K562 (cell line): ENCODE data around the gene CIAO2B. TPM values are rescaled to one million over a fixed set of nuclear protein-coding genes. Genes with fewer than 3 reads are reported as not detected.

Experiments used
- ATAC-seq: fragments of 200-7000 bp; cut with Tn5 transposase; 3 replicates; pipeline ENCODE4 v1.9.1; 2020; ENCODE audit warnings: moderate library complexity
- BruUV-seq: library from RNA; stranded (reverse); fragments of 400-500 nt; replicated peaks from 2 replicates; lab custom pipeline; 2021; lab: Mats Ljungman, UMichigan
- CTCF ChIA-PET: fragments of 300-600 bp; formaldehyde crosslinking; extraction: SDS; loops from one replicate; lab custom pipeline; 2021; ENCODE audit warnings: low intra/inter-chr PET ratio; lab: Yijun Ruan, JAX
- POLR2A ChIA-PET: fragments of 300-600, 350-650 bp; sonication (Branson Sonifier 250); formaldehyde crosslinking; extraction: SDS; loops from one replicate; lab custom pipeline; 2021; ENCODE audit warnings: antibody characterized with exemption, inconsistent platforms; lab: Yijun Ruan, JAX
- DNase-seq, 4 experiments: peaks; one replicate each; pipeline versions ENCODE4 v3.0.0 to v3.0.0-alpha.2; 2011 to 2018; ENCODE audit warnings: low spot score in 3 of 4, mixed read lengths in 3 of 4; ENCODE audit errors: extremely low read depth in 1 of 4
- FAIRE-seq: peaks from 2 replicates; lab custom pipeline; 2011; peaks lifted over from hg19 to GRCh38; lab: Jason Lieb, UNC
- H2AFZ ChIP-seq: 2 replicates; pipeline ENCODE4 v1.6.0; 2011; ENCODE audit warnings: low read depth, low read length, control low read depth, inconsistent platforms
- H3K27ac ChIP-seq: fragments of 200-600 bp; 3 replicates; pipeline ENCODE4 v1.8.0; 2011; ENCODE audit warnings: low read depth, mild to moderate bottlenecking, control low read depth, inconsistent platforms, low read length, moderate library complexity, mixed read lengths; ENCODE audit errors: extremely low read depth
- H3K27me3 ChIP-seq, 2 experiments: fragments of 300-600 bp in 1 of 2; 2 replicates in 1 of 2; 3 replicates in 1 of 2; pipeline versions ENCODE4 v1.6.0 to v1.8.0; 2011; ENCODE audit warnings: inconsistent platforms in 2 of 2, low read length in 2 of 2, mild to moderate bottlenecking in 1 of 2, mixed read lengths in 1 of 2, moderate library complexity in 1 of 2; ENCODE audit not compliant: control insufficient read depth in 2 of 2, insufficient read depth in 2 of 2
- H3K36me3 ChIP-seq: fragments of 300-600 bp; 3 replicates; pipeline ENCODE4 v1.8.0; 2011; ENCODE audit warnings: mild to moderate bottlenecking, low read length, inconsistent platforms; ENCODE audit not compliant: control insufficient read depth, insufficient read depth
- H3K4me1 ChIP-seq, 2 experiments: fragments of 200-600 bp in 1 of 2; replicated peaks in 1 of 2; 2 replicates in 1 of 2; 3 replicates in 1 of 2; pipeline versions ENCODE4 v1.5.1 to v1.8.0; 2011; ENCODE audit warnings: inconsistent platforms in 2 of 2, low read length in 2 of 2, mild to moderate bottlenecking in 1 of 2, mixed read lengths in 1 of 2, moderate library complexity in 1 of 2; ENCODE audit not compliant: control insufficient read depth in 2 of 2, insufficient read depth in 2 of 2
- H3K4me2 ChIP-seq: 2 replicates; pipeline ENCODE4 v1.6.1; 2011; ENCODE audit warnings: low read length, control low read depth, inconsistent platforms, mixed read lengths; ENCODE audit not compliant: insufficient read depth
- H3K4me3 ChIP-seq: fragments of 200-600 bp; sonication (generic), shearing (Covaris generic); 2 replicates; pipeline ENCODE4 v1.5.1; 2016; ENCODE audit warnings: control low read depth, inconsistent platforms
- H3K79me2 ChIP-seq: fragments of 200-600 bp; 3 replicates; pipeline ENCODE4 v1.8.0; 2011; ENCODE audit warnings: low read length, inconsistent platforms; ENCODE audit not compliant: control insufficient read depth, insufficient read depth
- H3K9ac ChIP-seq, 2 experiments: 2 replicates each; pipeline versions ENCODE4 v1.6.0 to v1.6.1; 2011; ENCODE audit warnings: low read depth in 2 of 2, low read length in 2 of 2, control low read depth in 1 of 2, inconsistent platforms in 1 of 2, mild to moderate bottlenecking in 1 of 2, mixed read lengths in 1 of 2; ENCODE audit not compliant: insufficient read depth in 1 of 2
- H3K9me1 ChIP-seq: one replicate; pipeline ENCODE4 v1.6.0; 2011; ENCODE audit warnings: inconsistent platforms, mild to moderate bottlenecking, low read length, moderate library complexity; ENCODE audit not compliant: control insufficient read depth, insufficient read depth
- H3K9me3 ChIP-seq: replicated peaks from 2 replicates; pipeline ENCODE4 v1.5.1; 2011; ENCODE audit warnings: low read depth, low read length, inconsistent platforms; ENCODE audit not compliant: control insufficient read depth, insufficient read depth
- H4K20me1 ChIP-seq: replicated peaks from 2 replicates; pipeline ENCODE4 v1.6.1; 2011; ENCODE audit warnings: low read length, inconsistent platforms, mixed read lengths; ENCODE audit not compliant: control insufficient read depth, insufficient read depth
- ATF7 ChIP-seq: fragments of 450-650 bp; IDR thresholded peaks from 2 replicates; pipeline ENCODE4 v1.7.1; 2014; ENCODE audit warnings: mild to moderate bottlenecking, moderate library complexity
- CCNT2 ChIP-seq: IDR thresholded peaks from 2 replicates; pipeline ENCODE4 v1.6.1; 2011; ENCODE audit warnings: borderline replicate concordance, low read depth, mild to moderate bottlenecking, moderate library complexity, mixed read lengths, low read length; ENCODE audit not compliant: insufficient read length; ENCODE audit errors: extremely low read depth
- FOXJ3 ChIP-seq: sonication (generic); formaldehyde crosslinking; IDR thresholded peaks from 2 replicates; pipeline ENCODE4 v1.4.0; 2020; ENCODE audit warnings: mild to moderate bottlenecking, missing genetic modification reagents
- KDM4B ChIP-seq, 2 experiments: fragments of 450-650 bp in 1 of 2; sonication (generic) in 1 of 2; IDR thresholded peaks; 2 replicates each; pipeline ENCODE4 v1.6.1; 2016 to 2017; ENCODE audit warnings: borderline replicate concordance in 2 of 2, antibody characterized with exemption in 1 of 2, low read depth in 1 of 2, mild to moderate bottlenecking in 1 of 2
- MYNN ChIP-seq, 2 experiments: sonication (generic); formaldehyde crosslinking in 1 of 2; IDR thresholded peaks; 2 replicates each; pipeline versions ENCODE4 v1.5.0 to v1.6.1; 2016 to 2020; ENCODE audit warnings: antibody characterized with exemption in 1 of 2, missing genetic modification reagents in 1 of 2
- PHTF2 ChIP-seq: fragments of 250-450 bp; sonication (Bioruptor Pico); IDR thresholded peaks from 2 replicates; pipeline ENCODE4 v1.5.0; 2021; ENCODE audit warnings: mild to moderate bottlenecking
- RBM34 ChIP-seq: fragments of 200-400 bp; formaldehyde crosslinking; IDR thresholded peaks from 2 replicates; pipeline ENCODE4 v1.6.1; 2018; ENCODE audit warnings: low read length, borderline replicate concordance; ENCODE audit not compliant: insufficient read depth
- SAFB2 ChIP-seq: fragments of 200-400 bp; formaldehyde crosslinking; IDR thresholded peaks from 2 replicates; pipeline ENCODE4 v1.6.1; 2018; ENCODE audit warnings: borderline replicate concordance, low read length, low read depth, moderate library complexity; ENCODE audit not compliant: severe bottlenecking
- SOX6 ChIP-seq: fragments of 450-650 bp; IDR thresholded peaks from 2 replicates; pipeline ENCODE4 v1.6.1; 2014; ENCODE audit warnings: mild to moderate bottlenecking
- TSC22D4 ChIP-seq: fragments of 450-650 bp; IDR thresholded peaks from 2 replicates; pipeline ENCODE4 v1.6.1; 2016; ENCODE audit warnings: missing genetic modification characterization, missing biosample characterization, control low read depth
- ZKSCAN1 ChIP-seq: fragments of 150-350 bp; IDR thresholded peaks from 2 replicates; pipeline ENCODE4 v1.6.1; 2016; ENCODE audit warnings: low read depth, low read length
- WGBS: fragments of 100-300 bp; shearing (Covaris generic); methylation state at CpG from one replicate; pipeline ENCODE4 v1.1.6; 2016; ENCODE audit warnings: low coverage, mixed read lengths; ENCODE audit not compliant: insufficient coverage; ENCODE audit errors: missing lambda C conversion rate; 5-methylcytosine and 5-hydroxymethylcytosine counted together
- in situ Hi-C: fragments of 300-500 bp; cut with MboI; formaldehyde crosslinking; loops from 4 replicates; pipeline ENCODE4 v1.15.0; 2018; ENCODE audit warnings: inconsistent platforms, mixed read lengths
- intact Hi-C: fragments of 100-400 bp; cut with micrococcal nuclease; formaldehyde crosslinking; loops from 2 replicates; pipeline ENCODE4 v1.14.2; 2022
- polyA plus RNA-seq, 8 experiments: library from polyadenylated mRNA; depleted of rRNA in 4 of 8; stranded (reverse) in 5 of 8; unstranded in 3 of 8; fragments of >200 nt; fragmentation: Nextera tagmentation in 2 of 8; fragmentation: Illumina TruSeq in 1 of 8; extraction: Ambion mirVana in 2 of 8; extraction: Trizol in 1 of 8; gene quantifications; 2 replicates each; pipeline versions ENCODE4 v1.2.1 to v1.2.3, GENCODE V29; 2011 to 2014; ENCODE audit warnings: inconsistent platforms in 1 of 8, missing spikeins in 1 of 8
- total RNA-seq, 7 experiments: library from RNA; depleted of rRNA in 6 of 7; stranded (reverse); fragments of >200 nt in 6 of 7; fragmentation: Illumina TruSeq in 2 of 7; extraction: Trizol in 2 of 7; gene quantifications; 2 replicates each; pipeline versions ENCODE4 v1.2.1 to v1.2.3, GENCODE V29; 2011 to 2021; ENCODE audit warnings: low replicate concordance in 1 of 7
- TF ChIP-seq, protein P1 (sequence below): sonication (generic); formaldehyde crosslinking; IDR thresholded peaks from 2 replicates; pipeline ENCODE4 v1.8.1; 2022; ENCODE audit warnings: missing genetic modification reagents
- TF ChIP-seq, protein P2 (sequence below): fragments of 250-450 bp; sonication (Bioruptor Pico); IDR thresholded peaks from 2 replicates; pipeline ENCODE4 v1.8.0; 2021; ENCODE audit warnings: moderate library complexity, mild to moderate bottlenecking, inconsistent platforms
- TF ChIP-seq, protein P3 (sequence below): fragments of 250-450 bp; sonication (Bioruptor Pico); IDR thresholded peaks from 2 replicates; pipeline ENCODE4 v1.5.1; 2021; ENCODE audit warnings: mild to moderate bottlenecking
- TF ChIP-seq, protein P4 (sequence below): fragments of 450-650 bp; formaldehyde crosslinking; IDR thresholded peaks from 2 replicates; pipeline ENCODE4 v1.4.0; 2022; ENCODE audit warnings: missing genetic modification characterization

Gene CIAO2B
- total and polyA plus RNA-seq, 9 of the 15 experiments (the other 6 are each of a cell fraction or from before 2014, with no cell fraction given) = 86.8 to 182 (median 113) TPM

DNA sequence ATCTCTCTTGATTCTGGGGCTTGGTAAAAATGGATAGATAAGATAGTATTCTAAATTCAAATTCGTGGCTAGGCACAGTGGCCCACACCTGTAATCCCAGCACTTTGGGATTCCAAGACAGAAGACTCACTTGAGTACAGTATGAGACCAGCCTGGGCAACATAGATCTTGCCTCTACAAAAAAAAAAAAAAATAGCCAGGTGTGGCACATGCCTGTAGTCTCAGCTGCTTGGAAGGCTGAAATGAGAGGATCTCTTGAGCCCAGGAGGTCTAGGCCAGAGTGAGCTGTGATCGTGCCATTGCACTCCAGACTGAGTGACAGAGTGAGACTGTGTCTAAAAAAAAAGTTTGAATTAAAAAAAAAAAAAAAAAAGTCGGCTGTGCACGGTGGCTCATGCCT is 44.6 kb downstream of the CIAO2B start:
- Histone ChIP-seq H3K79me2 (no peaks in the 10 kb centered on the region), H3K9me1 (no peaks in the 10 kb centered on the region), H3K4me2 (no peak overlapping the region), H3K9me3 (no peaks in the 10 kb centered on the region), H4K20me1 (no peaks in the 10 kb centered on the region; the same call in 1 of the 2 replicates), H3K4me3 (no peak overlapping the region), H3K9ac (no peak overlapping the region; a peak in 1 of 4 replicates), H3K27ac (no peak overlapping the region), H3K4me1 (peaks cover 13% of the 10 kb centered on the region in 2 experiments; a peak in 4 of 5 replicates), H3K27me3 (no peaks in the 10 kb centered on the region), H2AFZ (no peak overlapping the region), H3K36me3 (peaks cover 51% of the 10 kb centered on the region)
- intact Hi-C loops (no loop called here), in situ Hi-C loops (no loop called here)
- 79% methylated on average over 3 of the region's 4 CpGs for WGBS
- CTCF ChIA-PET = no interaction called here
- no peak for ATAC-seq
- TF ChIP-seq TSC22D4 (tag) (no peak), KDM4B (IDR thresholded peaks at IDR 0.05; ENCODE audit: borderline replicate concordance in 2 of 2, low read depth in 1 of 2) (no peak), CCNT2 (no peak), FOXJ3 (no peak), MYNN (IDR thresholded peaks at IDR 0.05) (no peak), MYNN (CRISPR knock-in tag; IDR thresholded peaks at IDR 0.05) (no peak), ATF7 (no peak), PHTF2 (CRISPR knock-in tag) (no peak), SAFB2 (no peak), SOX6 (no peak), RBM34 (no peak), ZKSCAN1 (no peak)
- TF ChIP-seq, protein P1, sequence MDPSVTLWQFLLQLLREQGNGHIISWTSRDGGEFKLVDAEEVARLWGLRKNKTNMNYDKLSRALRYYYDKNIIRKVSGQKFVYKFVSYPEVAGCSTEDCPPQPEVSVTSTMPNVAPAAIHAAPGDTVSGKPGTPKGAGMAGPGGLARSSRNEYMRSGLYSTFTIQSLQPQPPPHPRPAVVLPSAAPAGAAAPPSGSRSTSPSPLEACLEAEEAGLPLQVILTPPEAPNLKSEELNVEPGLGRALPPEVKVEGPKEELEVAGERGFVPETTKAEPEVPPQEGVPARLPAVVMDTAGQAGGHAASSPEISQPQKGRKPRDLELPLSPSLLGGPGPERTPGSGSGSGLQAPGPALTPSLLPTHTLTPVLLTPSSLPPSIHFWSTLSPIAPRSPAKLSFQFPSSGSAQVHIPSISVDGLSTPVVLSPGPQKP (CRISPR knock-in tag) = no peak
- TF ChIP-seq, protein P2, sequence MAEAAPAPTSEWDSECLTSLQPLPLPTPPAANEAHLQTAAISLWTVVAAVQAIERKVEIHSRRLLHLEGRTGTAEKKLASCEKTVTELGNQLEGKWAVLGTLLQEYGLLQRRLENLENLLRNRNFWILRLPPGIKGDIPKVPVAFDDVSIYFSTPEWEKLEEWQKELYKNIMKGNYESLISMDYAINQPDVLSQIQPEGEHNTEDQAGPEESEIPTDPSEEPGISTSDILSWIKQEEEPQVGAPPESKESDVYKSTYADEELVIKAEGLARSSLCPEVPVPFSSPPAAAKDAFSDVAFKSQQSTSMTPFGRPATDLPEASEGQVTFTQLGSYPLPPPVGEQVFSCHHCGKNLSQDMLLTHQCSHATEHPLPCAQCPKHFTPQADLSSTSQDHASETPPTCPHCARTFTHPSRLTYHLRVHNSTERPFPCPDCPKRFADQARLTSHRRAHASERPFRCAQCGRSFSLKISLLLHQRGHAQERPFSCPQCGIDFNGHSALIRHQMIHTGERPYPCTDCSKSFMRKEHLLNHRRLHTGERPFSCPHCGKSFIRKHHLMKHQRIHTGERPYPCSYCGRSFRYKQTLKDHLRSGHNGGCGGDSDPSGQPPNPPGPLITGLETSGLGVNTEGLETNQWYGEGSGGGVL = no peak
- TF ChIP-seq, protein P3, sequence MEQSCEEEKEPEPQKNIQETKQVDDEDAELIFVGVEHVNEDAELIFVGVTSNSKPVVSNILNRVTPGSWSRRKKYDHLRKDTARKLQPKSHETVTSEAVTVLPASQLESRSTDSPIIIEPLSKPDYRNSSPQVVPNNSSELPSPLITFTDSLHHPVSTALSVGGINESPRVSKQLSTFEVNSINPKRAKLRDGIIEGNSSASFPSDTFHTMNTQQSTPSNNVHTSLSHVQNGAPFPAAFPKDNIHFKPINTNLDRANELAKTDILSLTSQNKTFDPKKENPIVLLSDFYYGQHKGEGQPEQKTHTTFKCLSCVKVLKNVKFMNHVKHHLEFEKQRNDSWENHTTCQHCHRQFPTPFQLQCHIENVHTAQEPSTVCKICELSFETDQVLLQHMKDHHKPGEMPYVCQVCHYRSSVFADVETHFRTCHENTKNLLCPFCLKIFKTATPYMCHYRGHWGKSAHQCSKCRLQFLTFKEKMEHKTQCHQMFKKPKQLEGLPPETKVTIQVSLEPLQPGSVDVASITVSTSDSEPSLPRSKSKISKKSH = no peak
- TF ChIP-seq, protein P4, sequence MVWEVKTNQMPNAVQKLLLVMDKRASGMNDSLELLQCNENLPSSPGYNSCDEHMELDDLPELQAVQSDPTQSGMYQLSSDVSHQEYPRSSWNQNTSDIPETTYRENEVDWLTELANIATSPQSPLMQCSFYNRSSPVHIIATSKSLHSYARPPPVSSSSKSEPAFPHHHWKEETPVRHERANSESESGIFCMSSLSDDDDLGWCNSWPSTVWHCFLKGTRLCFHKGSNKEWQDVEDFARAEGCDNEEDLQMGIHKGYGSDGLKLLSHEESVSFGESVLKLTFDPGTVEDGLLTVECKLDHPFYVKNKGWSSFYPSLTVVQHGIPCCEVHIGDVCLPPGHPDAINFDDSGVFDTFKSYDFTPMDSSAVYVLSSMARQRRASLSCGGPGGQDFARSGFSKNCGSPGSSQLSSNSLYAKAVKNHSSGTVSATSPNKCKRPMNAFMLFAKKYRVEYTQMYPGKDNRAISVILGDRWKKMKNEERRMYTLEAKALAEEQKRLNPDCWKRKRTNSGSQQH (CRISPR knock-in tag) = no peak
- DNase-seq = no peak
- BruUV-seq = no TSS peak
- POLR2A ChIA-PET = interaction anchor here (0.7 to 0.9 kb wide), 2 partner anchors 45 to 358 kb away, joined by 3 read pairs; partner anchors contain the start of genes CIAO2B and FHOD1
- no peak for FAIRE-seq
